HG02885 (cell line): Measurements from ENCODE around the gene FNDC10.
"Not testable (repeated sequence)": the region's sequence is repeated elsewhere in the genome, so short reads cannot be mapped to it uniquely, and the experiment has no call there.

Source experiments
- ATAC-seq: cut with Tn5 transposase; IDR thresholded peaks from one replicate; pipeline ENCODE4 v1.9.1; 2021; ENCODE audit warnings: mild to moderate bottlenecking; ENCODE audit not compliant: unreplicated experiment, poor library complexity

The FNDC10 gene

GRCh38 chr1:1600861-1601563, 1.1 kb upstream of the FNDC10 start:
- ATAC-seq, result no peak

- ATAC-seq, result no peak
These were observed 653 bp downstream of the FNDC10 start for GRCh38 chr1:1599030-1599934.

GRCh38 chr1:1598720-1599029, 1.3 kb downstream of the FNDC10 start:
- no peak for ATAC-seq

- no peak for ATAC-seq
These were observed 1.8 kb downstream of the FNDC10 start for GRCh38 chr1:1598051-1598719.

- ATAC-seq, result no peak
These were observed 2.5 kb downstream of the FNDC10 start for GRCh38 chr1:1597275-1597930.

GRCh38 chr1:1596493-1597274, 3.3 kb downstream of the FNDC10 start:
- no peak for ATAC-seq

- ATAC-seq, result not testable (repeated sequence)
These were observed 4.6 kb downstream of the FNDC10 start for GRCh38 chr1:1595341-1595740.

- ATAC-seq, result no peak
These were observed 5.2 kb downstream of the FNDC10 start for GRCh38 chr1:1594602-1595260.

- no peak for ATAC-seq
These were observed 5.9 kb downstream of the FNDC10 start for GRCh38 chr1:1593834-1594601.

GRCh38 chr1:1591452-1591851, 8.5 kb downstream of the FNDC10 start:
- no peak for ATAC-seq

GRCh38 chr1:1583347-1584010, 16.5 kb downstream of the FNDC10 start:
- no peak for ATAC-seq

- ATAC-seq, result no peak
These were observed 17.2 kb downstream of the FNDC10 start for GRCh38 chr1:1582585-1583346.

GRCh38 chr1:1578371-1578940, 21.5 kb downstream of the FNDC10 start:
- no peak for ATAC-seq

GRCh38 chr1:1577367-1578011, 22.4 kb downstream of the FNDC10 start:
- ATAC-seq, result no peak

- peak; percentile 85 for ATAC-seq
These were observed 25.0 kb downstream of the FNDC10 start, which contains the start of gene SSU72 for GRCh38 chr1:1574721-1575537. Gene SSU72 (minus strand): TSS chr1:1574863. CDS start chr1:1574557, 306 bp downstream.
